ENCODE data around the gene FADS6.

Gene FADS6

DNA sequence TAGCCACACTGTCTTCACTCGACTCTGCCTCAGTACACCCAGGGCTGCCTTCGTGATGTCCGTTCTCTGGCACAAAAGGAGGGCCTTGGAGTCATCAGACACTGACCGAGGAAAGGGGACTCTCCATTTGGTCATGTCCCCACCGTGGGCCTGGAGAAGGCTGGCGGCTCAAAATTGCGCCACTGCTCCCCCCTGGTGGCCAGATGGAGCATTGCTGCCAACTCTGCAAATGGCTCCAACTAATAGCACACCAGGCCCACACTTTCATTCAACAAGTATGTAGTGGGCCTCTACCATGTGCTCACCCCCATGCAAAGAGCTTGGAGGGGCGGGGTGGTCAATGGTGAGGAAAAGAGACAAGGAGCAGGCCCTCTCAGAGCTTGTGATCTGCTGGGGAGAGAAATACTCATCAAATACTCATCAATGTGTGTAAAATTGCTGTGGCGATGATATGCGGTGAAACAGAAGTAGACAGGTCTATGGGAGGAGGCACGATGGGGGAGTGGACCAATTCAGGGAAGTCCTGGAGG is 28.5 kb downstream of the FADS6 start:
- DNase-seq, result peak; percentile 75

DNA sequence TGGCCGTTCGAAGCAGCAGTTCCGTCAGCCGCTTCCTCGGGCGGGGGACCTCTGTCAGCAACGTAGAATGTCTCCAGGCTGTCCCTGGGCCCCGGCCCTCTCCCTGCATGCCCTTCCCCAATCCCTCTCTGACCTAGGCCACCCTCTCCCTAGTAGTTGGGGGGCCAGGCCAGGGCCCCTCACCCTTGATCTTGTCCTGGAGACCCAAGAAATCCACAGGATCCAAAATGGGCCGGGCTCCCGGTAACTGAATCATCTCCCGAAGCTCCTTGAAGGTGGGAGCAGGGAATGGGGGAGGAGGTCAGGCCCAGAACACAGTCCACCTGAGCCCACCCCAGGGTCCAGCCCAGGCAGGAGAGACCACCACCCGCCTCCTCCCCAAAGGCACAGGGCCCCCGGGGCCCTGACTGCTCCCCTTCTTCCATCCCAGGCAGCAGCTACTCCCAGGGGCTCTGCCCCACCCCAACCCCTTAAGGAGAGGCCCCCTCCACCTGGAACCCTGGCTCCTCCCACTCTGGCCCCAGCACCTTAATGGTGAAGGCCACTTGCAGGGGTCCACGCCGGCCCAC is 29.1 kb downstream of the FADS6 start:
- DNase-seq, result no peak

GRCh38 chr17:74863420-74864296 is 29.8 kb downstream of the FADS6 start:
- no peak for DNase-seq

GRCh38 chr17:74862919-74863318 is 30.5 kb downstream of the FADS6 start:
- no peak for DNase-seq

GRCh38 chr17:74862108-74862901 is 31.1 kb downstream of the FADS6 start:
- DNase-seq, result peak; percentile 79

GRCh38 chr17:74861662-74862107 is 31.7 kb downstream of the FADS6 start:
- DNase-seq, result no peak

- no peak for DNase-seq
These were observed 32.4 kb downstream of the FADS6 start for GRCh38 chr17:74860872-74861661.

DNA sequence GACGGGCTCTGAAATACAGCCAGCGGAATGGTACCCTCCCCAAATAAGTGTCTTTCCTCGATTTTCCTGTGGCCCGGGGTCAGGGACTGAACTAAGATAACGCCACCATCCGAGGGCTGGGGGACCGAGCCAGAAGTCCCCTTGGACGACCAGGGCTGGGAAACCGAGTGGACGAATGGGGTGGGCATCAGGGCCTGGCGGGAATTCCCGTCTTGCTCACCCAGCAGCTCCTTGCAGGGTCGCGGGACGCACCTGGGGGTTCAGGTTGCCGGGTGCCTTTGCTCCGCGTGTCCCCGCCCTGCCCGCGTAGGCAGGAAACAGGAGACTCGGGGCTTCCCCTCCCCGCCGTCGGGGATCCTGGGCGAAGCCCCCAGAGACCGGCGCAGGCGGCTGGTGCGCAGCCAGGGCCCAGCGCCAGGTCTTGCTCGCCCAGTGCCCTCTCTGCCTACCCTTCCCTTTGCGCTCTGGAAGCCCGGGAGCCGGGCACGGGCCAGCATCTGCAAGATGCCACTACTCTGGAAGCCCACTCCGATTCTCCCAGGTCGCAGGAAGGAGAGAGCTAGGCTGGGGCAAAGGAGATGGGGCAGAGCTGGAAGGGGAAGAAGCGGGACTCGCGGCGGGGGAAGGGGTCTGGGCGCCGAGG is 33.1 kb downstream of the FADS6 start:
- no peak for DNase-seq

GRCh38 chr17:74859459-74860228 is 33.8 kb downstream of the FADS6 start, which contains the start of gene GRIN2C:
GRIN2C (minus strand) TSS chr17:74859885; CDS start chr17:74855092, 4,793 bp downstream.
- DNase-seq, result peak; percentile 44

GRCh38 chr17:74858672-74859458 is 34.6 kb downstream of the FADS6 start:
- DNase-seq, result no peak

DNA sequence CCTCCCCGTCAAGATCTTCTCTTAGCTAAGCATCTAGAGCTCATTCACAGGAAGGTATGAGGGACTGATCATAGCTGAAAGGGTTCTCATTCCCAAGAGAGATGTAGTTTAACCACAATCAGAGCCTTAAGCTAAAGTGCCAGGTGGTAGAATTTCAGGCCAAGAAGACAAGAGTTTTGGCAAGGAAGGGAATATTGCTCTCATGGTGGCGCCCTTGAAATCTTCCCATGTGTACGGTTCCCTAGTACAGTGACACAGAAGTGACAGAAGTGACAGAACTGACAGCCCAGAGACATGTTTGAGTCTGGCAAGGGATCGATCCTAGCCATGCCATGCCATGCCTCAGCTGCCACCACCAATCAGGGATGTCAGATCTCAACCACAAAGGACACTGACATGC is 36.2 kb downstream of the FADS6 start:
- no peak for DNase-seq

- DNase-seq, result no peak
These were observed 37.3 kb downstream of the FADS6 start for GRCh38 chr17:74856112-74856511.

GRCh38 chr17:74855323-74855722 is 38.1 kb downstream of the FADS6 start:
- DNase-seq, result no peak

GRCh38 chr17:74854792-74855191 is 38.6 kb downstream of the FADS6 start:
- DNase-seq, result no peak

DNA sequence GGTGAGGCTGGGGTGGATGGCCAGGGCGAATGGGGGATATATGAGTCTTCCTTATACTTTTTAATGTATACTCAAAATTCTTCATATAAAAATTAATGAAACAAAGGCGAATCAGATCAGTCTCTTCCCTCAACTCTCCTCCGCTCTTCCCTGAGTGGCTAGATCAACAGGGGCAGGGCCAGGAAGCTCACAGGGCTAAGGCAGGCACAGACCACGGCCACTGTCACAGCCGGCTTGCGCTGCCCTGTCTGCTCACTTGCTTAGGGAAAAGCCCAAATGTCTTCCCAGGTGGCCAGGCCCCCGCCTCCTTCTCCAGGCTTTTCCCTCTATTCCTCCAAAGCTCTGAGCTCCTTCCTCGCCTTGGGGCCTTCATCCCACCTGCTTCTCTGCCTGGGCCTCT is 39.8 kb downstream of the FADS6 start:
- DNase-seq, result no peak

DNA sequence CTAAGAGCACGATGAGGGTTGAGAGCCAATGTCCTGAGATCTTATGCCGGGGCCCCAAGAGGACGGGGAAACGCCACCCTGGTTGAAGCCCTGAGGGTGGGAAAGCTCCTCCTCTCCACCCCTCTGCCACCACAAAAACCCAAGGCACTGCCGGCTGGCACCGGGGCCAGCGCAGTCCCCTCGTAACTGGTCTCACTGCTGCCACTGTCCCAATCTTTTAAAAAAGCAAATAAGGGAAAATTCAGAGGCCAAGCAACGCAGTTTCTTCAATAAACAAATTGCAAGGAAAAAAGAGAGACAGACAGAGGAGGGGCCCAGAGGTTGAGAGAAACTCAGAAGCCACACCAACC is 40.4 kb downstream of the FADS6 start:
- DNase-seq, result no peak

GRCh38 chr17:74852237-74853047 is 41.0 kb downstream of the FADS6 start:
- DNase-seq, result peak; percentile 70

GRCh38 chr17:74851612-74852236 is 41.7 kb downstream of the FADS6 start:
- no peak for DNase-seq

DNA sequence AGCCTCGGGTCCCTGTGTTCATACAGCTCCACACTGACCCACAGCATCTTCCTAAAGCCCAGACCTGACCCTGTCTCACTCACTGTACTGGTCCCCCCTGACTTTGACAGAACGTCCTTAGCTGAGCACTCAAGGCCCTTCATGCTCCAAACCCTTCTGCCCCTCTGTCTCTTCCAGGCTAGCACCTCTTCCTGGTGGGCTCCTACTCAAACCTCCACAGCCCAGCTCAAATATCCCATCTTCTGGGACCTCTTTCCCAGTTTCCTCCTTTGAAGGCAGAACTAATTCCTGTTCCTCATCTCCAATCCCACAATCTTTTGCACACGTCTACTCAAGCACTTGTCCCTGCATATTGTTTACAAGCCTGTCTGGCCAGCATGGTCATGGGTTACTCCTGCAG is 42.5 kb downstream of the FADS6 start:
- DNase-seq, result no peak
